ENCODE measurements around the gene UIMC1.

DNA sequence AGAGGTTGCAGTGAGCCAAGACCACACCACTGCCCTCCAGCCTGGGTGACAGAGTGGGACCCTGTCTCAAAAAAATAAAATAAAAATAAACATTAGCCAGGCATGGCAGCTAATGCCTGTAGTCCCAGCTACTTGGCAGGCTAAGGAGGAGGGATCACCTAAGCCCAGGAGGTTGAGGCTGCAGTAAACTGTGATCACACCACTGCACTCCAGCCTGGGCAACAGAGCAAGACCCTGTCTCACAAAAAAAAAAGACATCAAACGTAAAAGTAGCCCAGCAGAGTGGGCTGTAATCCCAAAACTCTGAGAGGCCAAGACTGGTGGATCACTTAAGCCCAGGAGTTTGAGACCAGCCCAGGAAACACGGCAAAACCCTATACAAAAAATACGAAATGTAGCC is 19.0 kb downstream of the UIMC1 start:
- TF ChIP-seq, protein P1, sequence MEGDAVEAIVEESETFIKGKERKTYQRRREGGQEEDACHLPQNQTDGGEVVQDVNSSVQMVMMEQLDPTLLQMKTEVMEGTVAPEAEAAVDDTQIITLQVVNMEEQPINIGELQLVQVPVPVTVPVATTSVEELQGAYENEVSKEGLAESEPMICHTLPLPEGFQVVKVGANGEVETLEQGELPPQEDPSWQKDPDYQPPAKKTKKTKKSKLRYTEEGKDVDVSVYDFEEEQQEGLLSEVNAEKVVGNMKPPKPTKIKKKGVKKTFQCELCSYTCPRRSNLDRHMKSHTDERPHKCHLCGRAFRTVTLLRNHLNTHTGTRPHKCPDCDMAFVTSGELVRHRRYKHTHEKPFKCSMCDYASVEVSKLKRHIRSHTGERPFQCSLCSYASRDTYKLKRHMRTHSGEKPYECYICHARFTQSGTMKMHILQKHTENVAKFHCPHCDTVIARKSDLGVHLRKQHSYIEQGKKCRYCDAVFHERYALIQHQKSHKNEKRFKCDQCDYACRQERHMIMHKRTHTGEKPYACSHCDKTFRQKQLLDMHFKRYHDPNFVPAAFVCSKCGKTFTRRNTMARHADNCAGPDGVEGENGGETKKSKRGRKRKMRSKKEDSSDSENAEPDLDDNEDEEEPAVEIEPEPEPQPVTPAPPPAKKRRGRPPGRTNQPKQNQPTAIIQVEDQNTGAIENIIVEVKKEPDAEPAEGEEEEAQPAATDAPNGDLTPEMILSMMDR (conservative IDR thresholded peaks at IDR 0.05) = no peak
- TF ChIP-seq ZFX (IDR thresholded peaks at IDR 0.05) = no peak
